H9 (cell line): ENCODE results near the gene PIK3R4. TPM values are rescaled to one million over a fixed set of nuclear protein-coding genes. Genes with fewer than 3 reads are reported as not detected.

Experiments
- DNase-seq: peaks from one replicate; pipeline ENCODE4 v3.0.0-alpha.2; 2017
- H2AFZ ChIP-seq: one replicate; pipeline ENCODE4 v1.6.1; 2013; ENCODE audit warnings: mild to moderate bottlenecking, low read length, control low read depth, moderate library complexity
- H2AK5ac ChIP-seq: 2 replicates; pipeline ENCODE4 v1.6.1; 2013; ENCODE audit warnings: low read length, control low read depth, mixed read lengths; ENCODE audit not compliant: insufficient read length
- H2BK120ac ChIP-seq: one replicate; pipeline ENCODE4 v1.6.1; 2013; ENCODE audit warnings: low read depth, mild to moderate bottlenecking, low read length, control low read depth, inconsistent platforms; ENCODE audit not compliant: poor library complexity, severe bottlenecking
- H2BK12ac ChIP-seq: 2 replicates; pipeline ENCODE4 v1.6.1; 2013; ENCODE audit warnings: low read length, control low read depth, mixed read lengths, low read depth; ENCODE audit not compliant: insufficient read length
- H2BK15ac ChIP-seq: 2 replicates; pipeline ENCODE4 v1.6.1; 2013; ENCODE audit warnings: low read depth, low read length, control low read depth
- H2BK20ac ChIP-seq: one replicate; pipeline ENCODE4 v1.6.1; 2013; ENCODE audit warnings: low read depth, mild to moderate bottlenecking, low read length, control low read depth, inconsistent platforms; ENCODE audit not compliant: poor library complexity, severe bottlenecking
- H2BK5ac ChIP-seq: 2 replicates; pipeline ENCODE4 v1.6.1; 2013; ENCODE audit warnings: low read length, control low read depth, mixed read lengths; ENCODE audit not compliant: insufficient read length
- H3K14ac ChIP-seq: 2 replicates; pipeline ENCODE4 v1.6.1; 2013; ENCODE audit warnings: low read length, control low read depth; ENCODE audit not compliant: insufficient read depth
- H3K18ac ChIP-seq: 2 replicates; pipeline ENCODE4 v1.6.1; 2013; ENCODE audit warnings: low read depth, mild to moderate bottlenecking, mixed read lengths, low read length, control low read depth; ENCODE audit not compliant: insufficient read length
- H3K23ac ChIP-seq: 2 replicates; pipeline ENCODE4 v1.6.1; 2013; ENCODE audit warnings: low read length, control low read depth, mixed read lengths, low read depth; ENCODE audit not compliant: insufficient read length
- H3K23me2 ChIP-seq: 2 replicates; pipeline ENCODE4 v1.6.1; 2013; ENCODE audit warnings: low read depth, mild to moderate bottlenecking, mixed read lengths, low read length, control low read depth; ENCODE audit not compliant: insufficient read length, poor library complexity, severe bottlenecking
- H3K27ac ChIP-seq: 2 replicates; pipeline ENCODE4 v1.5.1; 2013; ENCODE audit warnings: low read length, control low read depth, mixed read lengths, low read depth; ENCODE audit not compliant: insufficient read length
- H3K27me3 ChIP-seq: 2 replicates; pipeline ENCODE4 v1.6.1; 2013; ENCODE audit warnings: low read length, control low read depth, inconsistent platforms; ENCODE audit not compliant: insufficient read depth
- H3K4ac ChIP-seq: 2 replicates; pipeline ENCODE4 v1.6.1; 2013; ENCODE audit warnings: low read depth, mild to moderate bottlenecking, control low read depth, inconsistent platforms, low read length, moderate library complexity
- H3K4me1 ChIP-seq: 2 replicates; pipeline ENCODE4 v1.6.1; 2013; ENCODE audit warnings: low read length, control low read depth, inconsistent platforms; ENCODE audit not compliant: insufficient read depth
- H3K4me2 ChIP-seq: 2 replicates; pipeline ENCODE4 v1.6.1; 2013; ENCODE audit warnings: low read length, control low read depth, mixed read lengths; ENCODE audit not compliant: insufficient read length, insufficient read depth
- H3K56ac ChIP-seq: 2 replicates; pipeline ENCODE4 v1.6.1; 2013; ENCODE audit warnings: low read depth, mild to moderate bottlenecking, mixed read lengths, low read length, control low read depth; ENCODE audit not compliant: insufficient read length
- H3K79me1 ChIP-seq: 2 replicates; pipeline ENCODE4 v1.6.1; 2013; ENCODE audit warnings: low read depth, mild to moderate bottlenecking, moderate library complexity, low read length, control low read depth, inconsistent platforms; ENCODE audit not compliant: insufficient read depth, poor library complexity, severe bottlenecking
- H3K79me2 ChIP-seq: 2 replicates; pipeline ENCODE4 v1.6.1; 2013; ENCODE audit warnings: low read length, control low read depth, inconsistent platforms; ENCODE audit not compliant: insufficient read depth
- H3K9ac ChIP-seq: 2 replicates; pipeline ENCODE4 v1.6.1; 2013; ENCODE audit warnings: low read length, control low read depth, mixed read lengths; ENCODE audit not compliant: insufficient read length; ENCODE audit errors: extremely low read depth
- H3K9me3 ChIP-seq: one replicate; pipeline ENCODE4 v1.6.1; 2013; ENCODE audit warnings: low read depth, low read length, inconsistent platforms; ENCODE audit not compliant: control insufficient read depth
- H3T11ph ChIP-seq: one replicate; pipeline ENCODE4 v1.6.1; 2013; ENCODE audit warnings: mild to moderate bottlenecking, low read length, control low read depth, inconsistent platforms
- H4K20me1 ChIP-seq: one replicate; pipeline ENCODE4 v1.6.1; 2013; ENCODE audit not compliant: control insufficient read depth, insufficient read length, insufficient read depth
- H4K5ac ChIP-seq: 2 replicates; pipeline ENCODE4 v1.6.1; 2013; ENCODE audit warnings: low read depth, mild to moderate bottlenecking, mixed read lengths, low read length, control low read depth; ENCODE audit not compliant: insufficient read length
- H4K8ac ChIP-seq: replicated peaks from 2 replicates; pipeline ENCODE4 v1.6.1; 2013; ENCODE audit warnings: low read length, control low read depth, mixed read lengths, low read depth; ENCODE audit not compliant: insufficient read length
- H4K91ac ChIP-seq: 2 replicates; pipeline ENCODE4 v1.6.1; 2013; ENCODE audit warnings: low read depth, mild to moderate bottlenecking, moderate library complexity, mixed read lengths, low read length, control low read depth; ENCODE audit not compliant: insufficient read length
- H3K27ac Mint-ChIP-seq, 3 experiments: 2 replicates in 2 of 3; 3 replicates in 1 of 3; pipeline ENCODE4 v1.8.0; 2020 to 2021; ENCODE audit warnings: mixed read lengths in 3 of 3, mild to moderate bottlenecking in 1 of 3, moderate library complexity in 1 of 3
- H3K27me3 Mint-ChIP-seq: 2 replicates; pipeline ENCODE4 v1.8.0; 2021; ENCODE audit warnings: low read depth, mild to moderate bottlenecking, moderate library complexity, mixed read lengths
- H3K36me3 Mint-ChIP-seq, 3 experiments: 2 replicates in 2 of 3; 3 replicates in 1 of 3; pipeline ENCODE4 v1.8.0; 2020 to 2021; ENCODE audit warnings: low read depth in 3 of 3, mixed read lengths in 3 of 3; ENCODE audit not compliant: insufficient read depth in 1 of 3
- H3K4me1 Mint-ChIP-seq, 2 experiments: 2 replicates each; pipeline ENCODE4 v1.8.0; 2020; ENCODE audit warnings: mixed read lengths in 2 of 2
- H3K4me3 Mint-ChIP-seq, 2 experiments: 2 replicates in 1 of 2; 3 replicates in 1 of 2; pipeline ENCODE4 v1.8.0; 2020 to 2021; ENCODE audit warnings: mild to moderate bottlenecking in 2 of 2, mixed read lengths in 2 of 2, moderate library complexity in 1 of 2
- H3K9me3 Mint-ChIP-seq, 2 experiments: 2 replicates in 1 of 2; 3 replicates in 1 of 2; pipeline ENCODE4 v1.8.0; 2020; ENCODE audit warnings: mild to moderate bottlenecking in 2 of 2, mixed read lengths in 2 of 2, moderate library complexity in 1 of 2
- CTCF ChIP-seq: fragments of 200-600 bp; sonication (generic); conservative IDR thresholded peaks from 3 replicates; pipeline ENCODE4 v1.8.0; 2021; ENCODE audit warnings: antibody characterized with exemption, mild to moderate bottlenecking
- WGBS: extraction: QIAGEN DNeasy Blood & Tissue Kit; methylation state at CpG from one replicate; pipeline ENCODE4 v1.1.7; 2013; ENCODE audit warnings: missing lambda C conversion rate, low lambda C conversion rate, mixed read lengths; ENCODE audit not compliant: insufficient read length; ENCODE audit errors: extremely low coverage; 5-methylcytosine and 5-hydroxymethylcytosine counted together
- total RNA-seq: library from RNA; stranded (reverse); gene quantifications from 2 replicates; pipeline ENCODE4 v1.2.1, GENCODE V29; 2021

Gene PIK3R4
- total RNA-seq, 1 experiment from 2014 or later, result 28.6 TPM

DNA sequence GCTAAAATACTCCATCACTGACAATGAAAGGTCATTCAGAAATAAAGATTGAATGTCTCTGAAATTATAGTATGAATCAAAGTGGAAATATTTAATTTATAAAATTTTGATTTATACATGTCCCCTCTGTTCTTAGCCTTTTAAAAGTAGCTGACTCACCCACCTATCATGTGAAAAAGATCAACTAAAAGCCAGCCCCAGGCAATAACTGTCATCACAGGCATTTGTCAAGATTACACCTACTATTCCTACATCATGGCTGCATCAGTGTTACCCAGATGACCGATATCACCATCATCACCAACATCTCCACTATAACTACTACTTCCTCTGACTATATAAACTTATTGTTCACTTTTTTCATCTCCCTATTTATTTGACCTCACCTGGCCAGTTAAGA lies 14.3 kb upstream of the PIK3R4 start:
- DNase-seq, result no peak
- no peaks in the 10 kb centered on the region for H3K23me2 ChIP-seq
- H2BK20ac ChIP-seq, result no peak overlapping the region
- H3K56ac ChIP-seq, result no peak overlapping the region
- H3K4me1 Mint-ChIP-seq, result peaks cover 6 to 8% of the 10 kb centered on the region in 2 experiments; a peak in 3 of 4 replicates
- H3K18ac ChIP-seq, result no peak overlapping the region
- no peak overlapping the region for H2BK15ac ChIP-seq
- H3K14ac ChIP-seq, result no peak overlapping the region
- no peaks in the 10 kb centered on the region for H3K27me3 Mint-ChIP-seq
- H3T11ph ChIP-seq, result no peak overlapping the region
- H2AFZ ChIP-seq, result no peak overlapping the region
- no peak overlapping the region for H3K27ac ChIP-seq
- H2AK5ac ChIP-seq, result no peak overlapping the region
- H3K23ac ChIP-seq, result no peak overlapping the region
- no peak overlapping the region for H2BK12ac ChIP-seq
- H3K4ac ChIP-seq, result no peak overlapping the region
- no peak overlapping the region for H3K9ac ChIP-seq
- no peak overlapping the region for H4K8ac ChIP-seq
- H3K79me1 ChIP-seq, result no peaks in the 10 kb centered on the region
- no peaks in the 10 kb centered on the region for H3K9me3 ChIP-seq
- no peak overlapping the region for H3K27ac Mint-ChIP-seq
- H3K4me2 ChIP-seq, result no peak overlapping the region
- WGBS, result 100% methylated on average over 1 of the region's 1 CpG
- H3K79me2 ChIP-seq, result no peaks in the 10 kb centered on the region
- no peak overlapping the region for H4K5ac ChIP-seq
- H3K36me3 Mint-ChIP-seq, result no peaks in the 10 kb centered on the region
- no peak overlapping the region for H3K4me3 Mint-ChIP-seq
- no peaks in the 10 kb centered on the region; the same call in 1 of the 2 replicates for H3K4me1 ChIP-seq
- no peak overlapping the region for H2BK5ac ChIP-seq
- H4K20me1 ChIP-seq, result no peaks in the 10 kb centered on the region
- no peak overlapping the region for H2BK120ac ChIP-seq
- H4K91ac ChIP-seq, result no peak overlapping the region
- no peak for TF ChIP-seq CTCF
- H3K27me3 ChIP-seq, result no peaks in the 10 kb centered on the region
- H3K9me3 Mint-ChIP-seq, result no peaks in the 10 kb centered on the region
